ENCODE results near the gene PDRG1. TPM values are rescaled to one million over a fixed set of nuclear protein-coding genes. Genes with fewer than 3 reads are reported as not detected.

The PDRG1 gene
- polyA plus RNA-seq, 1 of the 3 experiments (the other 2 are of a cell fraction): 18.9 TPM

- TF ChIP-seq RCOR1 (IDR thresholded peaks at IDR 0.05; ENCODE audit: low read length) (no peak), JUND (IDR thresholded peaks at IDR 0.05) (no peak), TEAD4 (IDR thresholded peaks at IDR 0.05; ENCODE audit: borderline replicate concordance, insufficient read depth) (no peak), REST (IDR thresholded peaks at IDR 0.05; ENCODE audit: low read depth, low read length) (no peak), MAX (IDR thresholded peaks at IDR 0.05; ENCODE audit: low read depth) (no peak)
Observed at GRCh38 chr20:31996996-31997395, 45.1 kb upstream of the PDRG1 start (continued).

- 38% methylated on average over 2 of the region's 2 CpGs for WGBS (ENCODE audit: low lambda C conversion rate)
- Histone ChIP-seq H2AFZ (ENCODE audit: low read depth) (no peak overlapping the region), H3K9me2 (no peaks in the 10 kb centered on the region), H4K20me1 (ENCODE audit: insufficient read depth) (no peaks in the 10 kb centered on the region), H3K36me3 (replicated peaks in 1 of 2; ENCODE audit: control insufficient read depth in 1 of 2, insufficient read depth in 2 of 2, low read length in 1 of 2) (no peaks in the 10 kb centered on the region), H3K9ac (no peak overlapping the region), H3K79me2 (ENCODE audit: insufficient read depth) (no peaks in the 10 kb centered on the region), H3K27me3 (ENCODE audit: insufficient read depth) (no peaks in the 10 kb centered on the region; the same call in 1 of the 2 replicates), H3K4me3 (ENCODE audit: low read depth in 2 of 2, low read length in 1 of 2) (no peak overlapping the region), H3K4me1 (ENCODE audit: control insufficient read depth in 1 of 2, insufficient read depth in 2 of 2, low read depth in 1 of 2, low read length in 1 of 2) (peaks cover 0 to 8% of the 10 kb centered on the region in 2 experiments; a peak in 1 of 4 replicates), H3K9me3 (no peaks in the 10 kb centered on the region), H3K4me2 (no peak overlapping the region), H3K27ac (ENCODE audit: low read depth in 2 of 2, low read length in 1 of 2) (no peak overlapping the region), H3F3A (replicated peaks; ENCODE audit: insufficient read depth) (no peaks in the 10 kb centered on the region)
- CTCF ChIA-PET: interaction anchor here (1.3 kb wide), 1 partner anchor 100 kb away, joined by 3 read pairs; no protein-coding TSS in a partner anchor
- DNase-seq: no peak
- POLR2A ChIA-PET: no interaction called here
- TF ChIP-seq TCF12 (IDR thresholded peaks at IDR 0.05) (no peak), IRF3 (IDR thresholded peaks at IDR 0.05; ENCODE audit: low read depth, low read length) (no peak), EP300 (IDR thresholded peaks at IDR 0.05; ENCODE audit: borderline replicate concordance in 1 of 2, low read depth in 1 of 2, low read length in 1 of 2) (no peak), SIN3A (IDR thresholded peaks at IDR 0.05; ENCODE audit: borderline replicate concordance, low read depth, low read length) (no peak), TAF1 (IDR thresholded peaks at IDR 0.05; ENCODE audit: borderline replicate concordance, low read depth, low read length) (no peak), ELF1 (IDR thresholded peaks at IDR 0.05) (no peak), ZBTB33 (IDR thresholded peaks at IDR 0.05; ENCODE audit: borderline replicate concordance, low read depth) (no peak), NFIC (IDR thresholded peaks at IDR 0.05; ENCODE audit: borderline replicate concordance) (no peak), MAX (IDR thresholded peaks at IDR 0.05; ENCODE audit: low read depth) (no peak), CHD2 (IDR thresholded peaks at IDR 0.05; ENCODE audit: low read length, partially characterized antibody) (no peak), GATA2 (CRISPR knock-in tag; IDR thresholded peaks at IDR 0.05) (no peak), RXRA (IDR thresholded peaks at IDR 0.05; ENCODE audit: borderline replicate concordance, low read depth) (no peak), GABPA (IDR thresholded peaks at IDR 0.05; ENCODE audit: low read depth) (no peak), NRF1 (IDR thresholded peaks at IDR 0.05; ENCODE audit: low read depth, low read length) (no peak), CTCF (IDR thresholded peaks at IDR 0.05) (no peak), MXI1 (IDR thresholded peaks at IDR 0.05; ENCODE audit: low read depth, low read length) (no peak)
Observed at GRCh38 chr20:31992086-31992485, 40.2 kb upstream of the PDRG1 start.

All from SK-N-SH (cell line).